GM21717 (cell line): ENCODE results near the gene NOM1.
"Not testable (repeated sequence)": the region's sequence is repeated elsewhere in the genome, so short reads cannot be mapped to it uniquely, and the experiment has no call there.

Experiments
- ATAC-seq: cut with Tn5 transposase; IDR thresholded peaks from one replicate; pipeline ENCODE4 v1.9.1; 2021; ENCODE audit warnings: mild to moderate bottlenecking, moderate library complexity; ENCODE audit not compliant: unreplicated experiment

The NOM1 gene

GRCh38 chr7:156949541-156950380 lies at the start of gene NOM1:
TSS of gene NOM1 (plus strand) at chr7:156949712. CDS start at chr7:156949738, 26 bp downstream.
- ATAC-seq, result peak; percentile 88

GRCh38 chr7:156900093-156900492 lies 49.4 kb upstream of the NOM1 start:
- ATAC-seq, result not testable (repeated sequence)

- no peak for ATAC-seq
These were observed 46.1 kb upstream of the NOM1 start for GRCh38 chr7:156903232-156903909.

GRCh38 chr7:156906200-156906649 lies 43.3 kb upstream of the NOM1 start:
- ATAC-seq, result no peak

- ATAC-seq, result no peak
These were observed 41.9 kb upstream of the NOM1 start for GRCh38 chr7:156907656-156908055.

- ATAC-seq, result not testable (repeated sequence)
These were observed 39.8 kb upstream of the NOM1 start for GRCh38 chr7:156909574-156910252.

GRCh38 chr7:156918635-156919034 lies 30.9 kb upstream of the NOM1 start:
- no peak for ATAC-seq

- ATAC-seq, result no peak
These were observed 30.3 kb upstream of the NOM1 start for GRCh38 chr7:156919132-156919713.

- no peak for ATAC-seq
These were observed 29.4 kb upstream of the NOM1 start for GRCh38 chr7:156920076-156920475.

- ATAC-seq, result not testable (repeated sequence)
These were observed 28.8 kb upstream of the NOM1 start for GRCh38 chr7:156920487-156921373.

GRCh38 chr7:156922304-156922703 lies 27.2 kb upstream of the NOM1 start:
- ATAC-seq, result not testable (repeated sequence)

GRCh38 chr7:156925821-156926220 lies 23.7 kb upstream of the NOM1 start:
- ATAC-seq, result not testable (repeated sequence)

- no peak for ATAC-seq
These were observed 21.7 kb upstream of the NOM1 start for GRCh38 chr7:156927571-156928405.

GRCh38 chr7:156928406-156928747 lies 21.1 kb upstream of the NOM1 start:
- no peak for ATAC-seq

GRCh38 chr7:156929789-156930539 lies 19.5 kb upstream of the NOM1 start:
- no peak for ATAC-seq

- ATAC-seq, result no peak
These were observed 17.5 kb upstream of the NOM1 start for GRCh38 chr7:156932006-156932405.

GRCh38 chr7:156935250-156935649 lies 14.3 kb upstream of the NOM1 start:
- ATAC-seq, result no peak

- ATAC-seq, result not testable (repeated sequence)
These were observed 12.7 kb upstream of the NOM1 start for GRCh38 chr7:156936766-156937165.
